ENCODE results near the gene CDCA7L.

The CDCA7L gene

GRCh38 chr7:21945454-21946221, at the start of gene CDCA7L (continued):
- no peak for TF ChIP-seq ZNF148 (tag by site-specific recombination; IDR thresholded peaks at IDR 0.05; ENCODE audit: borderline replicate concordance)
- peak; percentile 98 for TF ChIP-seq ZBTB8A (tag by site-specific recombination; IDR thresholded peaks at IDR 0.05)
- no peak for TF ChIP-seq SALL2 (tag by site-specific recombination; IDR thresholded peaks at IDR 0.05; ENCODE audit: borderline replicate concordance)
- no peak for TF ChIP-seq ZNF248 (tag by site-specific recombination; IDR thresholded peaks at IDR 0.05)
- TF ChIP-seq ZIC2 (tag by site-specific recombination; IDR thresholded peaks at IDR 0.05) = peak; percentile 89
- no peak for TF ChIP-seq ZNF654 (tag by site-specific recombination; IDR thresholded peaks at IDR 0.05; ENCODE audit: low read depth)
- no peak for TF ChIP-seq ZNF549 (tag by site-specific recombination; IDR thresholded peaks at IDR 0.05)
- no peak for TF ChIP-seq WT1 (tag by site-specific recombination; IDR thresholded peaks at IDR 0.05)
- no peak for TF ChIP-seq ZNF560 (tag by site-specific recombination; IDR thresholded peaks at IDR 0.05; ENCODE audit: borderline replicate concordance)
- TF ChIP-seq ZBTB7A (tag by site-specific recombination; IDR thresholded peaks at IDR 0.05; ENCODE audit: low read depth) = peak; percentile 59; the same call in 1 of the 2 replicates
- no peak for TF ChIP-seq ZNF792 (tag by site-specific recombination; IDR thresholded peaks at IDR 0.05)
- TF ChIP-seq ZNF292 (tag by site-specific recombination; IDR thresholded peaks at IDR 0.05; ENCODE audit: borderline replicate concordance, low read depth) = no peak
- no peak for TF ChIP-seq ZNF202 (tag by site-specific recombination; IDR thresholded peaks at IDR 0.05; ENCODE audit: borderline replicate concordance)
- TF ChIP-seq ZNF580 (tag by site-specific recombination; IDR thresholded peaks at IDR 0.05) = peak; percentile 63; the same call in 1 of the 2 replicates
- TF ChIP-seq GLI4 (tag by site-specific recombination; IDR thresholded peaks at IDR 0.05) = no peak
- TF ChIP-seq ZNF274 (IDR thresholded peaks at IDR 0.05; ENCODE audit: low read length) = no peak
- no peak for TF ChIP-seq ZNF274 (tag by site-specific recombination; IDR thresholded peaks at IDR 0.05; ENCODE audit: borderline replicate concordance)
- TF ChIP-seq TRIM28 (IDR thresholded peaks at IDR 0.05; ENCODE audit: borderline replicate concordance, low read length) = no peak
- no peak for TF ChIP-seq MEIS1 (CRISPR knock-in tag; IDR thresholded peaks at IDR 0.05; ENCODE audit: borderline replicate concordance)
- TF ChIP-seq SETDB1 (IDR thresholded peaks at IDR 0.05; ENCODE audit: insufficient read length, low read length) = no peak
- TF ChIP-seq FEZF1 (tag by site-specific recombination; IDR thresholded peaks at IDR 0.05) = no peak
- no peak for TF ChIP-seq ZFP41 (tag by site-specific recombination; IDR thresholded peaks at IDR 0.05; ENCODE audit: borderline replicate concordance)
- TF ChIP-seq KLF17 (tag by site-specific recombination; IDR thresholded peaks at IDR 0.05) = peak; percentile 92
- no peak for TF ChIP-seq TCF7L2 (IDR thresholded peaks at IDR 0.05; ENCODE audit: borderline replicate concordance, low read depth, low read length)
- 0 out of 2 replicates have a peak, but pooled peaks have one; percentile 7 for TF ChIP-seq REST (tag by site-specific recombination; IDR thresholded peaks at IDR 0.05)
- TF ChIP-seq ZNF280D (tag by site-specific recombination; IDR thresholded peaks at IDR 0.05) = no peak
- TF ChIP-seq ZNF214 (tag by site-specific recombination; IDR thresholded peaks at IDR 0.05; ENCODE audit: borderline replicate concordance) = no peak
- no peak for TF ChIP-seq ZNF169 (tag by site-specific recombination; IDR thresholded peaks at IDR 0.05)
- TF ChIP-seq ZNF623 (tag by site-specific recombination; IDR thresholded peaks at IDR 0.05) = 0 out of 2 replicates have a peak, but pooled peaks have one; percentile 10
